ENCODE measurements around the gene RPS8.
"Not testable (repeated sequence)": the region's sequence is repeated elsewhere in the genome, so short reads cannot be mapped to it uniquely, and the experiment has no call there.

The RPS8 gene
- total RNA-seq: 1,053 to 1,931 (median 1,535) reads per million in 4 donors

DNA sequence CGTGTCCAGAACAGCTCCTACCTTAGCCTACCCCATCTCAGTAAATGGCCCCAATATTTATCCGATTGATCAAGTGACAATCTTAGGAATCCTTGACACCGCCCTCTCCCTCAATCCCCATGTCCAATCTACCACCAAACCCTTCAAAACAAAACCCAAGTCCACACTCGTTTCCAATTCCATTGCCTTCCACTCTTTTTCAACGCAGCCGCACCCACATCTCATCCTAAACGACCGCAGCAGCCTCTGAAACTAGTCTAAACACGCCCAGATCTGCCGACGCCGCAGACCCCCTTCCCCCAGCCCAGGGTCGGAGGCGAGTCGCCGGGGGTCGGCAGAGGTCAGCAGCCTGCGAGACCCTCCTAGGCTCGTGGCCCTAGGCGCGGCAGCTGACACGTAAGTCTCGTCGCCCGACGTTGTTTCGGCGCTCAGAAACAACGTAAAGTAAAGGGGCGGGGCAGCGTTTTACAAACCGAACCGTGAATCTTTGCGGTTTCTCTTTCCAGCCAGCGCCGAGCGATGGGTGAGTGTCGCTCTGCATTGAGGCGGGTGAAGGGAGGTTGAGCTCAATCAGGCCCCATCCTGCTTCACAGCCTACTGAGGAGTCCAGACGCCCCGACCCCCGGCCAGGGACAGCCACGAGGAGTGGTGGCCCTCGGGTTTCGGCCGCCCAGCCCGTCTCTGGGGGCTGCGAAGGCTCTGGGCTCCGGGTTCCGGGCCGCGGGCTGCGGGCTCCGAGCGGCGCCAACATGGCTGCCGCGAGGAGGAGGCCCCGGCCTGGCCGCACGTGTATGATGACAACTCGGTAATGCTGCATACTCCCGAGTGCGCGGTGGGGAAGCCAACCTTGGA is at the start of gene RPS8:
Gene RPS8, plus strand, starts transcription at position 463 of the 852 bp plus-strand sequence. Its CDS starts 57 bp downstream, at position 520.
- DNase-seq: peak; percentile 69 to 93 (median 80)

DNA sequence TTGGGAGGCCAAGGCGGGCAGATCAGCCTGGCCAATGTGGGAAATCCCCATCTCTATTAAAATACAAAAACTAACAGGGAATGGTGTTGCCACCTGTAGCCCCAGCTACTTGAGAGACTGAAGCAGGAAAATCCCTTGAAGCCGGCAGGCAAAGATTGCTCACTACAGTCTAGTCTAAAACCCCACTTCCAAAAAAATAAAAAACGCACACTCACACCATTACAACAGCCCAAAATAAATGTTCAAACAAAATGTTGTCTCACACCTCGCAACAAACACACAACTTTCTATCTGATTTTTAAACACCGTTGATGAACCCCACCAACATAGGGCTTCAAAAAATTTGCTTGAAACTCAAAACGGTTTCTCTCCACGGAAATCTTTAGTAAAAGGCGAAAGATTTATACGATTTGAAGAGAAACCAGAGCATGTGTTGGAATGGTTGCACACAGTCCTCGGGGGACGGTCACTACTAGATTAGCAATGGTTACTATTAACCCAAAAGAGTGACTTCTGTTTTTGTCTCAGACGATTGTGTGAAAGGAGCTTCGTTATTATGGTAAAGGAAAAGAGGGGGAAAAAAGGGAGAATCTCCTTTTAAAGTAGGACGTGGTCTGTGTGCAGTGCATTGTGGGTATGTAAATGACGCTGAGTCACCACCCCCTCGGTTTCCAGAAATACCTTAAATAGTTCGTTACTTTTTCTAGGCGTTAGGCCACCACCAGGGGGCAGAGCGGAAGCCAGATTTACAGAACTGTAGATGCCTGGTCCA is 44.4 kb upstream of the RPS8 start, which contains the start of gene RNU5D-1:
Gene RNU5D-1, minus strand, starts transcription at position 430 of the 772 bp plus-strand sequence.
- peak; percentile 74 to 94 (median 88) for DNase-seq

DNA sequence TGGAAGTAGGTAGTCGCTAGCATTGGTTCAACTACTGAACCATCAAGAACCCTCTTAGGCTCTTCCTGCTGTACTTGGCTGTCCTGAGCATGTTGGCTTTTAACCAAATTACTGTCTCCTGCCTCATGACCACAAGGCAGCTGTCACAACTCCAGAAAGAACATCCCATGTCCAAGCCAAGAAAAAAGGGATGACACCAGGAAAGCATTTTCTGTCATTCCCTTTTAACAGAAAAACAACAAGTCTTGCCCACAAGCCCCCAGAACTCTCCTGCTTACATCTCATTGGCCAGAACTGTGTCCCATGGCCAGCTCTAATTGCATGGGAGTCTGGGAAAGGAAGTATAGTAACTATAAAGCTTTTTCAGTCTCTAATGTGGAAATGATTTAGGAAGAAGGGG is 42.0 kb upstream of the RPS8 start:
- DNase-seq: no peak

DNA sequence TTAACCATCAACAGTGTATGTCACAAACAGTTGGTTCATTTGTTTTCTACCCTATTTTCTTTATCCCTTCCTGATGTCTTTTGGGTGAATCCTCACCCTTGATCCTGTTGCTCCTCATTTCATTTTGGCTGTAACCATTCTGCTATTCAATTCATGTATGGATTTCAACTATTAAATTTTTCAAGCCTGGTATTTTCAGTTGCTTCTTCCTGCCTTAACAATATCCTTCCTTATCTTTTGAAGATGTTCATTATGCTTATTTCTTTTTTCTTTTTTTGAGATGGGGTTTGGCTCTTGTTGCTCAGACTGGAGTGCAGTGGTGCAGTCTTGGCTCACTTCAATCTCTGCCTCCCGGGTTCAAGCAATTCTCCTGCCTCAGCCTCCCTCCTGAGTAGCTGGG is 41.6 kb upstream of the RPS8 start:
- no peak for DNase-seq

DNA sequence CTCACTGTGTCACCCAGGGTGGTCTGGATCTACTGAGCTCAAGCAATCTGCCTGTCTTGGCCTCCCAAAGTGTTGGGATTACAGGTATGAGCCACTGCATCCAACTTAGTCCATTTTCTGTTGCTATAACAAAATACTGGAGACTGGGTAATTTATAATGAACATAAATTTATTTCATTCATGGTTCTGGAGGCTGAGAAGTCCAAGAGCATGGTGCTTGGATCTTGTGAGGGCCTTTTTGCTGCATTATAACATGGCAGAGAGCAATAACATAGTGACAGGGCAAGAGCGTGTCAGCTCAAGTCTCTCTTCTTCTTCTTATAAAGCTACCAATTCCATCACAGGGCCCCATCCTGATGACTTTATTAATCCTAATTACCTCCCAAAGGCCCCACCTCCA is 39.3 kb upstream of the RPS8 start:
- no peak for DNase-seq

DNA sequence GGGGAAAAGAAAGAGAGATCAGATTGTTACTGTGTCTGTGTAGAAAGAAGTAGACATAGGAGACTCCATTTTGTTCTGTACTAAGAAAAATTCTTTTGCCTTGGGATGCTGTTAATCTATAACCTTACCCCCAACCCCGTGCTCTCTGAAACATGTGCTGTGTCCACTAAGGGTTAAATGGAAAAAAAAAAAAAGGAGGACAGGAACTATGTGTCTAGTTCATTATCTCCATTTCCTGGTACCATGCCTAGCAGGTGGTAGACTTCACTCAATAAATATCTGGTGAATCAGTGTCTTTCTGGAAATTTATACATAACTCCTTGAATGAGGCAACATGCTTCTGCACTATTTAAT is 36.4 kb upstream of the RPS8 start:
- DNase-seq: not testable (repeated sequence)

DNA sequence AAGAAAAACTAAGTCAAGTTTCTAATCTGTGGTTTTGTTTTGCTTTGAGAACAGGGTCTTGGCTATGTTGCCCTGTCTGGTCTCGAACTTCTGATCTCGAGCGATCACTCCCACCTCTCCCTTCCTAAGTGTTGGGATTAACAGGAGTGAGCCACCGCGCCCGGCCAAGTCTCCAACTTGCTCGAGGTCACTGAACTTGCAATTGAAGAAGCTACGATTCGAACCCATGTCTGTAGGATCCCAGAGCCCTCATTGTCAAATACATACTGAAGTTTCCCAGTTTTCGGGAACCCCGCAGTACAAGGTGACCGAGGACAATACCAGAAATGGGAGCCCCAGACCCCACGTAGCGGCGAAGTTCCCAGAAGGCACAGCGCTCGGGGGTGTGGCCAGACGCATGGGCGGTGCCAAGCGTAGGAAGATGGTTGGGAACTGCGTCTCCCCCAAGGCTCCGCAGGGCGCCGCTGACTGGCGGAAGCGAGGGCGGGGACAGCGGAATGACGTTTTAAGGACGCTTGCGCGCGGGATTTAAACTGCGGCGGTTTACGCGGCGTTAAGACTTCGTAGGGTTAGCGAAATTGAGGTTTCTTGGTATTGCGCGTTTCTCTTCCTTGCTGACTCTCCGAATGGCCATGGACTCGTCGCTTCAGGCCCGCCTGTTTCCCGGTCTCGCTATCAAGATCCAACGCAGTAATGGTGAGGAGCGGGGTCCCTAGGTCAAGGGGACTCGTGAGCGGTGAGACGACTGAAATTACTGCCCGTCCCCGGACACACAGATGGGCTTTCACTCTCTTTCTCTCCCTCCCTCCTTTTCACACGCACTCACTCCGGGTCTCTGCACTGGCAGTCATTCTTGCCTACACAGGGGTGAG is 35.8 kb upstream of the RPS8 start, which contains the start of gene KIF2C:
Gene KIF2C, plus strand, starts transcription at position 531 of the 872 bp plus-strand sequence. Its CDS starts 96 bp downstream, at position 627.
- peak; percentile 92 to 98 (median 94) for DNase-seq

DNA sequence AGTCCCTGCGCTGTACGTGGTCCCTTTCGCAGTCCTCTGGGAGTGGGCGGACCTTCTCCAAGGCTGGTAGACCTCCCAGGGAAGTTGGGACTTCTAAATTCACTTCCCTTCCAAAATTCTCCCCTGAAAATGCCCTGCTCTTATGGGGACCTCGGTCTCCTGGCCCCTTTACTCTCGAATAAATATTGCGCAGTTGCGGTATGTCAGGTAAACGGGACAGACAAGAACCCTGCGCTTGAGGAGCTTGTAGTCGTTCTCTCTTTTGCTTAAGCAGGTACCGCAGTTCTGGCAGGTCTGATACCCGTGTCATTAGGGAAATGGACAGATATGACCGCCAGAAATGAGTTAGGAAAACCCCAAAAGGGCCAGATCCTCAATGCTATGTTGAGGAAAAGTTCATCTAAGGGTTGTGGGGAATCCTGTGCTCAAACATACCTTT is 35.1 kb upstream of the RPS8 start:
- peak in 1 of 5 donors; percentile 31 for DNase-seq

DNA sequence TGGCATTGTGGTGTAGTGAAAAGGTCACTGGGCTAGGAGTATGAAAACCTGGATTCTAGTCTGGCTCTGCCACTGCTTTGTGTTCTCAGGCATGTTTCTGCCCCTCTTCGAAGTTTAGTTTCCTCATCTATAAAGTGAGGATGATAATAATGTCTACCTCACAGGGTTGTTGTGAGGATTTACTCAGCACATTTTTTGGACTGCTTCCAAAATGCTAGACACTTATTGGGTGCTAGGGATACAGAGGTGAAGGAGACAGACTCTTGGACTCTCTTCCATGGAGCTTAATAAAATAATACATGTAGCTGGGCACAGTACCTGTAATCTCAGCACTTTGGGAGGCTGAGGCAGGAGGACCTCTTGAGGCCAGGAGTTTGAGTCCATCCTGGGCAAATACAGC is 32.1 kb upstream of the RPS8 start:
- no peak for DNase-seq

DNA sequence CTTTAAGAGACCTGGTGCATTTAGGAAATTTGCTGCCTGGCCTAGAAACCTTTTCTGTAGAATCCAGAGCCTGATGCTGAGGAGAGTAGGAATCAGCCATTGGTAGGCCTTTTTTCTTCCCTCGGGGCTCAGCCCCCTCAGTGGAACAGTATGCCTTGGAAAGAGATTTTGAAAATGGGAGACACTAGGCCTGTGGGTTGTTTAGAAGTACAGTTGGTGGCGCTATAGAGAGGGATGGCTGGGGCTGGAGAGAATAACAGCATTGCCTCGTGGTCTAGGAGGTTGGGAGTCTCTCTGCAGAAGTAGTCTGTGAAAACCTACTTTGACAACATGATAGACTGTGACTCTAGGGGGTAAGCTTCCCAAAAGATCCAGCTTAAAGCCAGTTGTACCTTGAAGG is 27.5 kb upstream of the RPS8 start:
- DNase-seq: no peak

DNA sequence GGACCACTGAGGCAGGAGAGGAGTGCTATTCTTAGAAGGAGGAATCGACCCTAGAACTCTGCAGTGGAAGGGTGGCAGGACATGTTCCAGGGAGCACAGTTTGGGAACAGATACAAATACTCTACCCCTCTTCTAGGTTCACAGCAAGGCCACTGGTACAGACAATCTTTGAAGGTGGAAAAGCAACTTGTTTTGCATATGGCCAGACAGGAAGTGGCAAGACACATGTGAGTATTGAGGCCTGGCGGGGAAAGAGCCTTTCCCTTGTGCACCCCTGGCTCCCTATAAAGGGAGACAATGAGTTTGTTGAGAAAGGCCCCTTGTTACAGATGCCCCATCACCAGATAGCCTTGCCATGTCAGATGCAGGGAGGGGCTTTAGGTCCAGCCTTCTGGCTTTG is 17.9 kb upstream of the RPS8 start:
- no peak for DNase-seq

DNA sequence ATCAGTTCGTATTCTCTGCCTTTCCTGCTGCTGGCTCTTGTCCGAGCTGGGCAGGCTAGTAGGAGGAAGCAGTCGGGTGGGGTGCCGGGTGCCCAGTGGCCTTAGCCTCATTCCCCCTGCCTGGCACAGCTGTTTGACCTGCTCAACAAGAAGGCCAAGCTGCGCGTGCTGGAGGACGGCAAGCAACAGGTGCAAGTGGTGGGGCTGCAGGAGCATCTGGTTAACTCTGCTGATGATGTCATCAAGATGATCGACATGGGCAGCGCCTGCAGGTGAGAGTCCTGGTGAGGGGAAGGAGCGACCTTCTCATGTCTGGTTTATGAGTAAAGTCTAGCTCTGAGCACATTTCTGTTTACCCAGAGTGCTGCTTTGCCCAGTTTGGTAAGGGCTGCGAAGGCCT is 16.3 kb upstream of the RPS8 start:
- no peak for DNase-seq

DNA sequence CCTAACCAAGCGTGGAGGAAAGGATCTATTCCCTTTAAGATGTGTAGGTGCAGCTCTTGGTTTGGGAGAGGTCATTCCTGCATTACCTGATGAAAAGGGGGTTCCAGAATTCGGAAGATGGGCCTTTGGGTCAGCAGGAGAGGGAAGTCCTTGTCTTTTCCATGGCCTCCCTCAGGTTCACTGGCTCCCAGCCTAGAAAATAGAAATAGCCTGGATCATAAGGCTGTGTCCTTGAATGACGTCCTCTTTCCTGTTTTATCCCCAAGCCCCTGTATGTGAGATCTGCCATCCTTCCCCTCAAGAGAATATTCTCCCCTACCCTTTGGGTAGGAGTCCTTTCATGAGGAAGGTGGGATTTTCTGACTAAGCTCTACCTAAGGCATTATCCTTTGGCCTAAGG is 14.5 kb upstream of the RPS8 start:
- DNase-seq: no peak

DNA sequence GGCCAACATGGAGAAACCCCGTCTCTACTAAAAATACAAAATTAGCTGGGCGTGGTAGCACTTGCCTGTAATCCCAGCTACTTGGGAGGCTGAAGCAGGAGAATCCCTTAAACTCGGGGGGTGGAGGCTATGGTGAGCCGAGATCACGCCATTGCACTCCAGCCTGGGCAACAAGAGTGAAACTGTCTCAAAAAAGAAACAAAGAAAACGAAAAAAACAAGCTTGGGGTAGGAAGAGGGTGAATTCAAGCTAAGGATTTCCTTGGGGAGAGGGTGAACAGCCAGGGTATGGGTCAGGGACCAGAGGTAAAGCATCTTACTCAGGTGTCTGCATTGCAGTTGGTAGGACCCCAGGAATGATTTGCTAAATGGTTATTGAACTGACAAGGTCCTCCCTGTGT is 8.9 kb upstream of the RPS8 start:
- DNase-seq: not testable (repeated sequence)

DNA sequence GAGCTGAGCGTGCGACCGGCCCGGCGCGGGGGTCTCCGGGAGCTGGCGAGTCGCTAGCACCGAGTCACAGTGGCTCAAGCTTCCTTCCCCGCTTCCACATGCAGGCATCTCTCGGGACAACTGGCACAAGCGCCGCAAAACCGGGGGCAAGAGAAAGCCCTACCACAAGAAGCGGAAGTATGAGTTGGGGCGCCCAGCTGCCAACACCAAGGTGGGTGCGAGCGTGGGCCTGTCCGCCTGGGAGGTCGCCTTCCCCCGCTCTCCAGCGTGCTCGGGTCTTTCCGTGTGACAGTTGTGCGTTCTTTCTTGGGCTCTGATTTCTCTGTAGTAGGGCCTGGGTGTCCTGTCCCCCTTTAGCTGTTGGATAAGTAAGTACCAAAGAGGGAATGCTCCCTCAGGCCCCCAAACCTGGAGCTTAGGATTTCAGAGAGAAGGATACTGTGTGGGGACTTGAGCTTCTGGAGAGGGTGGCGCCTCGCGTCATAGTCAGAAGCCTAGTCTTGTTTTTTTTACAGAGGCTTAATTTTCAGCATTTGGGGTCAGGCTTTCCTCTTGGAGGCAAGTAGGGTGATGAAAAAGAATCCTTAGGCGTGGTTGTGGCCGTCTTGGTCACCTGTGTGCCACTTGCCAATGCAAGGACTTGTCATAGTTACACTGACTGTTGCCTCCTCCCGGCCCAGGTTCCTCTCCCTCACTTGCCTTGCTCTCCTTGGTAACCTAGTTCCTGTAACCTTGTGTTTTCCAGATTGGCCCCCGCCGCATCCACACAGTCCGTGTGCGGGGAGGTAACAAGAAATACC is 790 bp downstream of the RPS8 start:
- peak in 2 of 5 donors; percentile 33 to 39 for DNase-seq

DNA sequence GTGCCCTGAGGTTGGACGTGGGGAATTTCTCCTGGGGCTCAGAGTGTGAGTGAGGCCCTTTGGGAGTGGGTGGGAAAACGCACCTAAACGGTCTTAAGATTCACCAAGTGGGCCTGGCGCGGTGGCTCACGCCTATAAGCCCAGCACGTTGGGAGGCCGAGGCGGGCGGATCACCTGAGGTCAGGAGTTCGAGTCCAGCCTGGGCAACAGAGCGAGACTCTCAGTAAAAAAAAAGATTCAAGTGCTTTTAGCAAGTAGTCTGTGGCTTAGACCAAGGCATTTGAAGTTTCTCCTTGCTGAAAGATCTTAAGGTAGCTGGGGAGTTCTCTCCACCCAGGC is 1.4 kb downstream of the RPS8 start:
- DNase-seq: no peak

DNA sequence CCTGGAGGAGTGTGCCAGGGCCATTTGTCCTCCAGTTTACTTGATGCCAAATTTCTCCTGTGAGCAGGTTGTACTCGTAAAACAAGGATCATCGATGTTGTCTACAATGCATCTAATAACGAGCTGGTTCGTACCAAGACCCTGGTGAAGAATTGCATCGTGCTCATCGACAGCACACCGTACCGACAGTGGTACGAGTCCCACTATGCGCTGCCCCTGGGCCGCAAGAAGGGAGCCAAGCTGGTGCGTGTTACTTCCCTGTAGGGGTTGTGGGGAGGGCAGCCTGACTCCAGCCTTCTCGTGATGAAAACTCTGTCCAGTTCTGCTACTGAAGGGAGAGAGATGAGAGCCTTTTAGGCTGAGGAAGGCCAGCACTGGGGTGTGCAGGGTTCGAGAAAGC is 2.2 kb downstream of the RPS8 start:
- DNase-seq: no peak

DNA sequence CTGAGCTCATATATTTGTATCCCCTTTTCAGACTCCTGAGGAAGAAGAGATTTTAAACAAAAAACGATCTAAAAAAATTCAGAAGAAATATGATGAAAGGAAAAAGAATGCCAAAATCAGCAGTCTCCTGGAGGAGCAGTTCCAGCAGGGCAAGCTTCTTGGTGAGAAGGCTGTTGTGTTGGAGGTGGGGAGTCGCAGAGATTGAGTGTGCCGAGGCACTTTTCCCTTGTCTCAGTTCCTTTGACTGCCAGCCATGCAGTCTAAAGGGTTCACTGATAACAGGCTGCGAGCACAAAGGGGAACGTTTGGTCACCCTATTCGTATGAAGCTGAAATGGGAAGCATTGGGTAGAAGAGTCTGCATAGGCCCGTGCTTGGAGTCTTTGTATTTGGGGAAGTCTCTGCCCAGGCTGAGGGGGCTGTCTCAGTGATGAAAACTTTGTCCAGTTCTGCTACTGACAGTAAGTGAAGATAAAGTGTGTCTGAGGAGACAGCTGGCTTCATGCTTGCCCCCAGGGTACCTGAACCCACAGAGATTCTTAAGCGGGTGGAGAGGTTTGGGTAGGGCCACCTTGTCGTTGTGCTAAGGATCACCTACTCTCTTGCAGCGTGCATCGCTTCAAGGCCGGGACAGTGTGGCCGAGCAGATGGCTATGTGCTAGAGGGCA is 2.8 kb downstream of the RPS8 start:
- no peak for DNase-seq

DNA sequence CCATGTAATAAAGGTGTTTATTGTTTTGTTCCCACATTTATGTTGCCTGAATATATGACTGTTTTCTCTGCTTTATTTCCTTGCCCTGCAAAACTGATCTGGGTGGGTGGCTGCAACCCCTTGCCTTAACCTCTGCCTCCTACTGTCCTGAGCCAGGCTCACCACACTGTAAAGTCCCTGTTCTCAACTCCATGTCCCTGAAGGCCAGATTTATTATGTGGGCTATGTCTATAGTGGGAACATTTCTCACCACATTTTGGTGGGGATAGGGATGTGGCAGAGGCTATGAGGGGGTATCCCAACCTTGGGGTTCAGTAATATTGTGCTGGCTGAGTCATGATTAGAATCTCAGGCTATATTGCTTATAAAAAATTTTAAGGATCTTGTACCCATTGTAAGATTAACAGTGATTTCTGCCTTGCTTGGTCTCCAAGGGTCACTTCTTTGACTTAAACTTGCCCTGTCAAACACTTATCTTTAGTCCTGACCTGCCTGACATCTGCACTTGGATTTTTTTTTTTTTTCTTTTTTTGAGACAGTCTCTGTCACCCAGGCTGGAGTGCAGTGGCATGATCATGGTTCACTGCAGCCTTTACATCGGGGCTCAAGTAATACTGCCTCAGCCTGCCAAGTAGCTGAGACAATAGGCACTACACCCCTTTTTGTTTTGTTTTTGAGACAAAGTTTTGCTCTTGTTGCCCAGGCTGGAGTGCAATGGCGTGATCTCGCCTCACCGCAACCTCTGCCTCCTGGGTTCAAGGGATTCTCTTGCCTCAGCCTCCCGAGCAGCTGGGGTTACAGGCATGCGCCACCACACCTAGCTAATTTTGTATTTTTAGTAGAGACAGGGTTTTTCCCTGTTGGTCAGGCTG is 3.6 kb downstream of the RPS8 start:
- no peak for DNase-seq

DNA sequence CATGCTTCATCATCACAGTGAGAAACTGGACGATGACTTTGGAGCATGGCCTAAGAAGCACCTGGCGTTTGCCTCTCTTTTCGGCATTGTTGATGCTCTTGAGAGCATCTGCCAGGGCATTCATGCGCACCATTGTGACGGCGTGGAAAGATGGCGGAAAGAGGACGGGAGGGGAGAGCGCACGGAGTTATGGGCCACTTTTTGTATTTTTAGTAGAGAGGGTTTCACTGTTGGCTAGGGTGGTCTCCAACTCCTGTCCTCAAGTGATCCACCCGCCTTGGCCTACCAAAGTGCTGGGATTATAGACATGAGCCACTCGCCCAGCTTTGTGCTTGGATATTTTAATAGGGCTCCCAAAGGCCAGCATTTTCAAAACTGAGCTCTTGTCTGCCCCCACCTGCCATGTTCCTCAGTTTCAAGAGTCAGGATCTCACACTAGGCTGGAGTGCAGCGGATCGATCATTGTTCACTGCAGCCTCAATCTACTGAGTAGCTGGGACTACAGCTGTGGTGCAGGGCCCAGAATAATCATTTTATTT is 5.3 kb downstream of the RPS8 start:
- no peak for DNase-seq
